Fibroblast of the aortic adventitia (primary cell): ENCODE data around the gene RPAP3. TPM values are rescaled to one million over a fixed set of nuclear protein-coding genes. Genes with fewer than 3 reads are reported as not detected.
"Not testable (repeated sequence)": the region's sequence is repeated elsewhere in the genome, so short reads cannot be mapped to it uniquely, and the experiment has no call there.

Source experiments
- DNase-seq: peaks from one replicate; pipeline ENCODE4 v3.0.0-alpha.2; 2010; ENCODE audit warnings: low read depth
- H3K4me3 ChIP-seq: 2 replicates; pipeline ENCODE4 v1.5.1; 2011; ENCODE audit warnings: low read depth, mild to moderate bottlenecking, control low read depth, low read length, moderate library complexity
- total RNA-seq: library from RNA; depleted of rRNA; stranded (reverse); fragments of >200 nt; gene quantifications from 2 replicates; pipeline ENCODE4 v1.2.3, GENCODE V29; 2012; ENCODE audit warnings: low replicate concordance
- TF ChIP-seq, protein P1 (sequence below): IDR thresholded peaks from 2 replicates; pipeline ENCODE4 v1.5.1; 2011; ENCODE audit warnings: mild to moderate bottlenecking, low read length, control low read depth, inconsistent platforms; ENCODE audit not compliant: insufficient read depth

Gene RPAP3
- total RNA-seq, 1 donor = 25.7 TPM

GRCh38 chr12:47652521-47653234 is 53.2 kb downstream of the RPAP3 start:
- TF ChIP-seq, protein P1, sequence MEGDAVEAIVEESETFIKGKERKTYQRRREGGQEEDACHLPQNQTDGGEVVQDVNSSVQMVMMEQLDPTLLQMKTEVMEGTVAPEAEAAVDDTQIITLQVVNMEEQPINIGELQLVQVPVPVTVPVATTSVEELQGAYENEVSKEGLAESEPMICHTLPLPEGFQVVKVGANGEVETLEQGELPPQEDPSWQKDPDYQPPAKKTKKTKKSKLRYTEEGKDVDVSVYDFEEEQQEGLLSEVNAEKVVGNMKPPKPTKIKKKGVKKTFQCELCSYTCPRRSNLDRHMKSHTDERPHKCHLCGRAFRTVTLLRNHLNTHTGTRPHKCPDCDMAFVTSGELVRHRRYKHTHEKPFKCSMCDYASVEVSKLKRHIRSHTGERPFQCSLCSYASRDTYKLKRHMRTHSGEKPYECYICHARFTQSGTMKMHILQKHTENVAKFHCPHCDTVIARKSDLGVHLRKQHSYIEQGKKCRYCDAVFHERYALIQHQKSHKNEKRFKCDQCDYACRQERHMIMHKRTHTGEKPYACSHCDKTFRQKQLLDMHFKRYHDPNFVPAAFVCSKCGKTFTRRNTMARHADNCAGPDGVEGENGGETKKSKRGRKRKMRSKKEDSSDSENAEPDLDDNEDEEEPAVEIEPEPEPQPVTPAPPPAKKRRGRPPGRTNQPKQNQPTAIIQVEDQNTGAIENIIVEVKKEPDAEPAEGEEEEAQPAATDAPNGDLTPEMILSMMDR = no peak
- DNase-seq = no peak

GRCh38 chr12:47651368-47652254 is 54.2 kb downstream of the RPAP3 start:
- TF ChIP-seq, protein P1 = peak; percentile 56
- no peak overlapping the region for H3K4me3 ChIP-seq
- DNase-seq = peak; percentile 71

More at GRCh38 chr12:47652521-47653234, 53.2 kb downstream of the RPAP3 start:
- H3K4me3 ChIP-seq = no peak overlapping the region

GRCh38 chr12:47650469-47650868 is 55.4 kb downstream of the RPAP3 start:
- TF ChIP-seq, protein P1 = no peak
- H3K4me3 ChIP-seq = no peak overlapping the region
- no peak for DNase-seq

DNA sequence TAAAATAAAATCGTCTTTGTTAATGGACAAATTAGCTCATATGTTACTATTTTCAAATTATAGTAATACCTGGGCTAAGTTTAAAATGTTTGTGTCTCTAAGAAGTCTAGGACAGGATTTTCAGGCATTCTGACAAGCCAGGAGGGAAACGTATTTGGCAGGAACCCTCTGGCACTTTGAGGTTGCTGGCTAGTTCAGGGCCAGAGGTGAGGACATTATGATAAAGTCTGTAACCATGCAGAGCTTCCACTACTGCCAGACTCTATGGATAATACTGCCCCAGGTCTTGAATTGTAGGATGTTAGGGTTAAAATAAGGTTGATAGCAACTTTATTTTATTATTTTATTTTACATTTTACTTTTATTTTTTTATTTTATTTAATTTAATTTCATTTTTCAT is 56.4 kb downstream of the RPAP3 start:
- TF ChIP-seq, protein P1 = no peak
- no peak for DNase-seq
- H3K4me3 ChIP-seq = no peak overlapping the region

DNA sequence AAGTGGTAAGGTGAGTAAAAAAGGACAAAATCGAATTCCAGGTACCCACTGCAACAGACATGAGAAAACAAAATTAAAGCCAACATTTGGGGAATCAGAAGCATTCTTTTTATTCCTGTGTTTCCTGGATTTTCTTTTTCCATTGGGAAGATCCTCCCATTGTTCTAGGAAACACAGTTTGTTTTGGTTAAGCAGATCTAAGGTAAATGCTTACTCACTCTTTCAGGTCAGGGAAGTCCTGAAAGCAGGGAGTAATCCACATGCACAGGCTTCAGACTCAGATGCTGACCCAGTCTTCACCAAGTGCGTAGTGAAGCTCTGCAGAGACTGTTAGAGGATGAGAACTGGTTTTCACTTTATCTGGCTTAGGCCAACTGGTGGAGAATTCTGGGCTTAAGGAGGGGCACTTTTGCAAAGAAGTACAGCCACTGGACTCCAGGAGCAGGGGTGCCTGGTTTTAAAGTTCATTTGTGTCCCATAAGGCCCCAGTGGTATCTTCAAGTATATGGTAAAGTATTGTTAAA is 57.7 kb downstream of the RPAP3 start:
- TF ChIP-seq, protein P1 = no peak

GRCh38 chr12:47642310-47642709 is 63.5 kb downstream of the RPAP3 start:
- not testable (repeated sequence) for DNase-seq, H3K4me3 ChIP-seq

More for the DNA sequence above, 57.7 kb downstream of the RPAP3 start:
- H3K4me3 ChIP-seq = no peak overlapping the region
- no peak for DNase-seq
